K562 (cell line): Measurements from ENCODE around the gene PTOV1. TPM values are rescaled to one million over a fixed set of nuclear protein-coding genes. Genes with fewer than 3 reads are reported as not detected.

Source experiments
- ATF6 ChIP-seq: sonication (generic); formaldehyde crosslinking; IDR thresholded peaks from 2 replicates; pipeline ENCODE4 v1.4.0; 2020; ENCODE audit warnings: mild to moderate bottlenecking, missing genetic modification reagents
- CTCFL ChIP-seq: IDR thresholded peaks from 2 replicates; pipeline ENCODE4 v1.6.1; 2011; ENCODE audit warnings: borderline replicate concordance, low read depth, mild to moderate bottlenecking, moderate library complexity, low read length; ENCODE audit not compliant: insufficient read depth, poor library complexity, severe bottlenecking
- FOXA1 ChIP-seq: fragments of 450-650 bp; IDR thresholded peaks from 2 replicates; pipeline ENCODE4 v1.6.1; 2016; ENCODE audit warnings: mild to moderate bottlenecking, borderline replicate concordance
- FOXP1 ChIP-seq: sonication (generic); formaldehyde crosslinking; IDR thresholded peaks from 2 replicates; pipeline ENCODE4 v1.8.0; 2022; ENCODE audit warnings: mild to moderate bottlenecking, missing genetic modification reagents
- GABPB2 ChIP-seq: fragments of 250-450 bp; sonication (Bioruptor Pico); conservative IDR thresholded peaks from 2 replicates; pipeline ENCODE4 v1.5.1; 2021; ENCODE audit warnings: mild to moderate bottlenecking
- MLLT1 ChIP-seq, 2 experiments: fragments of 450-650 bp; IDR thresholded peaks; 2 replicates each; pipeline ENCODE4 v1.6.1; 2016
- MLX ChIP-seq, 2 experiments: fragments of 450-650 bp in 1 of 2; sonication (generic) in 1 of 2; formaldehyde crosslinking; conservative IDR thresholded peaks; 2 replicates each; pipeline versions ENCODE4 v1.4.0 to v1.8.1; 2020 to 2022; ENCODE audit warnings: mild to moderate bottlenecking in 1 of 2, missing genetic modification reagents in 1 of 2
- NONO ChIP-seq, 2 experiments: fragments of 200-400 bp in 1 of 2; fragments of 450-650 bp in 1 of 2; formaldehyde crosslinking in 1 of 2; IDR thresholded peaks; 2 replicates each; pipeline ENCODE4 v1.6.1; 2017; ENCODE audit warnings: low read depth in 2 of 2, mild to moderate bottlenecking in 2 of 2, moderate library complexity in 2 of 2, low read length in 1 of 2
- PHTF2 ChIP-seq: fragments of 250-450 bp; sonication (Bioruptor Pico); IDR thresholded peaks from 2 replicates; pipeline ENCODE4 v1.5.0; 2021; ENCODE audit warnings: mild to moderate bottlenecking
- RBFOX2 ChIP-seq: fragments of 200-400 bp; formaldehyde crosslinking; IDR thresholded peaks from 2 replicates; pipeline ENCODE4 v1.6.1; 2017; ENCODE audit warnings: low read depth, mild to moderate bottlenecking, low read length, moderate library complexity
- TAF9B ChIP-seq: fragments of 450-650 bp; IDR thresholded peaks from 2 replicates; pipeline ENCODE4 v1.6.1; 2018; ENCODE audit warnings: mild to moderate bottlenecking; ENCODE audit not compliant: partially characterized antibody
- TBL1XR1 ChIP-seq, 2 experiments: IDR thresholded peaks; 2 replicates each; pipeline ENCODE4 v1.6.1; 2012; ENCODE audit warnings: improper control_type of control experiment in 2 of 2, low read length in 2 of 2, mild to moderate bottlenecking in 1 of 2
- TFAP4 ChIP-seq: sonication (generic); formaldehyde crosslinking; IDR thresholded peaks from 2 replicates; pipeline ENCODE4 v1.8.0; 2022; ENCODE audit warnings: missing genetic modification reagents, mild to moderate bottlenecking, moderate library complexity, borderline replicate concordance
- ZFX ChIP-seq: sonication (generic); formaldehyde crosslinking; IDR thresholded peaks from 2 replicates; pipeline ENCODE4 v1.8.0; 2022; ENCODE audit warnings: mild to moderate bottlenecking, missing genetic modification reagents, moderate library complexity
- ZNF316 ChIP-seq: fragments of 450-650 bp; IDR thresholded peaks from 2 replicates; pipeline ENCODE4 v1.6.1; 2016
- ZNF444 ChIP-seq: fragments of 250-450 bp; sonication (Bioruptor Pico); IDR thresholded peaks from 2 replicates; pipeline ENCODE4 v1.4.0; 2020; ENCODE audit warnings: mild to moderate bottlenecking, moderate library complexity
- polyA plus RNA-seq, 8 experiments: library from polyadenylated mRNA; depleted of rRNA in 4 of 8; stranded (reverse) in 5 of 8; unstranded in 3 of 8; fragments of >200 nt; fragmentation: Nextera tagmentation in 2 of 8; fragmentation: Illumina TruSeq in 1 of 8; extraction: Ambion mirVana in 2 of 8; extraction: Trizol in 1 of 8; gene quantifications; 2 replicates each; pipeline versions ENCODE4 v1.2.1 to v1.2.3, GENCODE V29; 2011 to 2014; ENCODE audit warnings: inconsistent platforms in 1 of 8, missing spikeins in 1 of 8
- total RNA-seq, 7 experiments: library from RNA; depleted of rRNA in 6 of 7; stranded (reverse); fragments of >200 nt in 6 of 7; fragmentation: Illumina TruSeq in 2 of 7; extraction: Trizol in 2 of 7; gene quantifications; 2 replicates each; pipeline versions ENCODE4 v1.2.1 to v1.2.3, GENCODE V29; 2011 to 2021; ENCODE audit warnings: low replicate concordance in 1 of 7

PTOV1 gene
- total and polyA plus RNA-seq, 9 of the 15 experiments (the other 6 are each of a cell fraction or from before 2014, with no cell fraction given), result 4.9 to 169 (median 43.5) TPM

- TF ChIP-seq CTCFL (peak; percentile 11), FOXA1 (no peak), NONO (IDR thresholded peaks at IDR 0.05; ENCODE audit: low read depth in 2 of 2, low read length in 1 of 2) (no peak), PHTF2 (CRISPR knock-in tag) (no peak), RBFOX2 (peak; percentile 67), MLX (CRISPR knock-in tag; conservative IDR thresholded peaks at IDR 0.05) (no peak), GABPB2 (CRISPR knock-in tag) (no peak), FOXP1 (CRISPR knock-in tag) (0 out of 2 replicates have a peak, but pooled peaks have one; percentile 21), MLLT1 (IDR thresholded peaks at IDR 0.05) (no peak), TFAP4 (CRISPR knock-in tag) (peak; percentile 34; the same call in 1 of the 2 replicates), TAF9B (no peak), ZFX (CRISPR knock-in tag) (peak; percentile 19; the same call in 1 of the 2 replicates), TBL1XR1 (IDR thresholded peaks at IDR 0.05; ENCODE audit: low read length in 2 of 2) (no peak), ZNF444 (CRISPR knock-in tag) (no peak), ATF6 (CRISPR knock-in tag) (no peak), ZNF316 (peak; percentile 33; the same call in 1 of the 2 replicates)
Observed at GRCh38 chr19:49858088-49858985, 7.4 kb downstream of the PTOV1 start (continued).
